ENCODE results near the gene HOXB3.

Gene HOXB3

GRCh38 chr17:48559122-48559839 lies 30.8 kb downstream of the HOXB3 start:
- DNase-seq (ENCODE audit: low read depth in 2 of 2, low spot score in 1 of 2), result no peak

GRCh38 chr17:48558831-48559121 lies 31.3 kb downstream of the HOXB3 start:
- DNase-seq (ENCODE audit: low read depth in 2 of 2, low spot score in 1 of 2), result no peak

GRCh38 chr17:48558057-48558830 lies 31.8 kb downstream of the HOXB3 start:
- DNase-seq (ENCODE audit: low read depth in 2 of 2, low spot score in 1 of 2), result no peak

GRCh38 chr17:48556576-48557401 lies 33.3 kb downstream of the HOXB3 start:
- DNase-seq (ENCODE audit: low read depth in 2 of 2, low spot score in 1 of 2), result no peak

GRCh38 chr17:48556229-48556575 lies 33.8 kb downstream of the HOXB3 start:
- no peak for DNase-seq (ENCODE audit: low read depth in 2 of 2, low spot score in 1 of 2)

- DNase-seq (ENCODE audit: low read depth in 2 of 2, low spot score in 1 of 2), result no peak
These were observed 34.5 kb downstream of the HOXB3 start for GRCh38 chr17:48555258-48556228.

- DNase-seq (ENCODE audit: low read depth in 2 of 2, low spot score in 1 of 2), result no peak
These were observed 35.4 kb downstream of the HOXB3 start for GRCh38 chr17:48554412-48555257.

GRCh38 chr17:48553826-48554225 lies 36.2 kb downstream of the HOXB3 start:
- no peak for DNase-seq (ENCODE audit: low read depth in 2 of 2, low spot score in 1 of 2)

GRCh38 chr17:48553190-48553547 lies 36.9 kb downstream of the HOXB3 start:
- no peak for DNase-seq (ENCODE audit: low read depth in 2 of 2, low spot score in 1 of 2)

GRCh38 chr17:48552466-48553189 lies 37.4 kb downstream of the HOXB3 start:
- DNase-seq (ENCODE audit: low read depth in 2 of 2, low spot score in 1 of 2), result no peak

GRCh38 chr17:48551596-48552465 lies 38.2 kb downstream of the HOXB3 start:
- DNase-seq (ENCODE audit: low read depth in 2 of 2, low spot score in 1 of 2), result no peak

GRCh38 chr17:48551214-48551555 lies 38.9 kb downstream of the HOXB3 start:
- no peak for DNase-seq (ENCODE audit: low read depth in 2 of 2, low spot score in 1 of 2)

GRCh38 chr17:48550502-48551213 lies 39.4 kb downstream of the HOXB3 start:
- DNase-seq (ENCODE audit: low read depth in 2 of 2, low spot score in 1 of 2), result no peak

GRCh38 chr17:48549914-48550501 lies 40.0 kb downstream of the HOXB3 start:
- DNase-seq (ENCODE audit: low read depth in 2 of 2, low spot score in 1 of 2), result no peak

GRCh38 chr17:48549281-48549630 lies 40.8 kb downstream of the HOXB3 start:
- no peak for DNase-seq (ENCODE audit: low read depth in 2 of 2, low spot score in 1 of 2)

GRCh38 chr17:48548523-48549280 lies 41.3 kb downstream of the HOXB3 start:
- no peak for DNase-seq (ENCODE audit: low read depth in 2 of 2, low spot score in 1 of 2)
